HG02885 (cell line): ENCODE data around the gene MAGEB5.
"Not testable (repeated sequence)": the region's sequence is repeated elsewhere in the genome, so short reads cannot be mapped to it uniquely, and the experiment has no call there.

ENCODE experiments used
- ATAC-seq: cut with Tn5 transposase; IDR thresholded peaks from one replicate; pipeline ENCODE4 v1.9.1; 2021; ENCODE audit warnings: mild to moderate bottlenecking; ENCODE audit not compliant: unreplicated experiment, poor library complexity

Gene MAGEB5

GRCh38 chrX:26215869-26216268, at the start of gene MAGEB5:
Gene MAGEB5, plus strand, starts transcription at chrX:26216169. Its CDS starts 1,133 bp downstream, at chrX:26217302.
- ATAC-seq = no peak

- ATAC-seq = no peak
Observed at GRCh38 chrX:26192204-26192603, 23.8 kb upstream of the MAGEB5 start, which contains the start of gene MAGEB6. Gene MAGEB6, plus strand, starts transcription at chrX:26192440. Its CDS starts 1,407 bp downstream, at chrX:26193847.

GRCh38 chrX:26203561-26203960, 12.4 kb upstream of the MAGEB5 start:
- ATAC-seq = no peak

- ATAC-seq = not testable (repeated sequence)
Observed at GRCh38 chrX:26204717-26205116, 11.3 kb upstream of the MAGEB5 start.

- no peak for ATAC-seq
Observed at GRCh38 chrX:26208012-26208411, 8.0 kb upstream of the MAGEB5 start.

- no peak for ATAC-seq
Observed at GRCh38 chrX:26219351-26219750, 3.4 kb downstream of the MAGEB5 start.

- no peak for ATAC-seq
Observed at GRCh38 chrX:26234177-26234576, 18.2 kb downstream of the MAGEB5 start.

GRCh38 chrX:26253526-26253925, 37.6 kb downstream of the MAGEB5 start:
- no peak for ATAC-seq

- ATAC-seq = no peak
Observed at GRCh38 chrX:26254436-26254835, 38.5 kb downstream of the MAGEB5 start.

GRCh38 chrX:26262121-26262523, 46.2 kb downstream of the MAGEB5 start:
- no peak for ATAC-seq
